HCT116 (cell line): Measurements from ENCODE around the gene GRIK3. TPM values are rescaled to one million over a fixed set of nuclear protein-coding genes. Genes with fewer than 3 reads are reported as not detected.

Source experiments
- ATAC-seq: fragments of 200-7000 bp; cut with Tn5 transposase; 2 replicates; pipeline ENCODE4 v1.9.1; 2020; ENCODE audit warnings: mild to moderate bottlenecking, moderate library complexity
- BruUV-seq: library from RNA; stranded (reverse); fragments of 400-500 nt; replicated peaks from 2 replicates; lab custom pipeline; 2021; lab: Mats Ljungman, UMichigan
- CTCF ChIA-PET: fragments of 300-600 bp; sonication (Branson Sonifier 250); formaldehyde crosslinking; loops from one replicate; lab custom pipeline; 2021; ENCODE audit warnings: antibody characterized with exemption; lab: Charles Lee
- POLR2A ChIA-PET: fragments of 300-600, 350-600 bp; sonication (Branson Sonifier 250); formaldehyde crosslinking; loops from one replicate; lab custom pipeline; 2021; ENCODE audit warnings: antibody characterized with exemption; lab: Charles Lee
- RAD21 ChIA-PET, 2 experiments: fragments of 300-600 bp; sonication (Branson Sonifier 250); formaldehyde crosslinking; loops; one replicate each; lab custom pipeline; 2023; ENCODE audit warnings: low total read pairs in 2 of 2; ENCODE audit not compliant: uncharacterized antibody in 2 of 2, unreplicated experiment in 2 of 2, low non-redundant PET in 1 of 2; lab: Charles Lee
- DNase-seq: peaks from one replicate; pipeline ENCODE4 v3.0.0-alpha.2; 2010; ENCODE audit warnings: low read depth, low spot score
- H2AFZ ChIP-seq: fragments of 200-600 bp; shearing (Covaris generic), sonication (generic); 2 replicates; pipeline ENCODE4 v1.6.1; 2017; ENCODE audit warnings: low read depth, mixed run types, mixed read lengths, antibody characterized with exemption, low read length; ENCODE audit not compliant: poor library complexity, severe bottlenecking
- H3K27ac ChIP-seq: 2 replicates; pipeline ENCODE4 v1.5.1; 2012; ENCODE audit warnings: low read depth, low read length
- H3K27me3 ChIP-seq: fragments of 200-600 bp; sonication (generic); 2 replicates; pipeline ENCODE4 v1.6.1; 2016; ENCODE audit warnings: mixed run types, low read length, mixed read lengths; ENCODE audit not compliant: insufficient read depth
- H3K36me3 ChIP-seq, 2 experiments: fragments of 200-500 bp in 1 of 2; fragments of 200-600 bp in 1 of 2; sonication (Bioruptor generic) in 1 of 2; sonication (generic) in 1 of 2; 2 replicates each; pipeline versions ENCODE4 v1.5.1 to v1.6.1; 2014 to 2016; ENCODE audit warnings: low read length in 2 of 2, inconsistent platforms in 1 of 2, mixed read lengths in 1 of 2, mixed run types in 1 of 2; ENCODE audit not compliant: insufficient read depth in 2 of 2, control insufficient read depth in 1 of 2
- H3K4me1 ChIP-seq, 2 experiments: fragments of 200-600 bp in 1 of 2; sonication (generic) in 1 of 2; 2 replicates each; pipeline versions ENCODE4 v1.5.1 to v1.6.1; 2012 to 2017; ENCODE audit warnings: low read length in 2 of 2, inconsistent platforms in 1 of 2, mild to moderate bottlenecking in 1 of 2, mixed read lengths in 1 of 2, mixed run types in 1 of 2, moderate library complexity in 1 of 2; ENCODE audit not compliant: insufficient read depth in 2 of 2, control insufficient read depth in 1 of 2
- H3K4me2 ChIP-seq: fragments of 200-600 bp; sonication (generic); 2 replicates; pipeline ENCODE4 v1.6.1; 2017; ENCODE audit warnings: mixed run types, low read length, mixed read lengths
- H3K4me3 ChIP-seq, 2 experiments: fragments of 200-600 bp in 1 of 2; sonication (generic) in 1 of 2; replicated peaks in 1 of 2; 2 replicates each; pipeline ENCODE4 v1.5.1; 2011 to 2016; ENCODE audit warnings: low read length in 2 of 2, control low read depth in 1 of 2, low read depth in 1 of 2, mild to moderate bottlenecking in 1 of 2, mixed read lengths in 1 of 2, mixed run types in 1 of 2
- H3K79me2 ChIP-seq: fragments of 200-600 bp; sonication (generic); 2 replicates; pipeline ENCODE4 v1.6.1; 2017; ENCODE audit warnings: mild to moderate bottlenecking, mixed run types, low read length, moderate library complexity, mixed read lengths; ENCODE audit not compliant: insufficient read depth
- H3K9ac ChIP-seq: fragments of 200-600 bp; sonication (generic); 2 replicates; pipeline ENCODE4 v1.6.1; 2016; ENCODE audit warnings: low read length, mixed read lengths
- H3K9me2 ChIP-seq: fragments of 200-600 bp; sonication (generic), shearing (Covaris generic); 2 replicates; pipeline ENCODE4 v1.6.1; 2017; ENCODE audit warnings: mixed run types, mild to moderate bottlenecking, moderate library complexity; ENCODE audit not compliant: insufficient read depth
- H3K9me3 ChIP-seq, 2 experiments: fragments of 200-500 bp in 1 of 2; fragments of 200-600 bp in 1 of 2; sonication (Bioruptor generic) in 1 of 2; sonication (generic) in 1 of 2; 2 replicates each; pipeline ENCODE4 v1.6.1; 2014 to 2017; ENCODE audit warnings: low read length in 2 of 2, mixed read lengths in 2 of 2, inconsistent platforms in 1 of 2, low read depth in 1 of 2, mild to moderate bottlenecking in 1 of 2, mixed run types in 1 of 2, moderate library complexity in 1 of 2; ENCODE audit not compliant: control insufficient read depth in 1 of 2, insufficient read depth in 1 of 2
- H4K20me1 ChIP-seq: fragments of 200-600 bp; sonication (generic), shearing (Covaris generic); 2 replicates; pipeline ENCODE4 v1.6.1; 2017; ENCODE audit warnings: mixed run types, mild to moderate bottlenecking, moderate library complexity; ENCODE audit not compliant: insufficient read depth
- SP1 ChIP-seq: IDR thresholded peaks from 2 replicates; pipeline ENCODE4 v1.6.1; 2012; ENCODE audit warnings: low read depth
- ZBTB33 ChIP-seq: IDR thresholded peaks from 2 replicates; pipeline ENCODE4 v1.6.1; 2011; ENCODE audit warnings: mild to moderate bottlenecking, low read length, moderate library complexity; ENCODE audit not compliant: insufficient replicate concordance; ENCODE audit errors: extremely low read depth
- intact Hi-C: fragments of 100-400 bp; cut with micrococcal nuclease; formaldehyde crosslinking; loops from 2 replicates; pipeline ENCODE4 v1.10.0; 2022
- total RNA-seq: library from RNA; stranded (reverse); gene quantifications from one replicate; pipeline ENCODE4 v1.2.1, GENCODE V29; 2021; ENCODE audit not compliant: unreplicated experiment
- TF ChIP-seq, protein P1 (sequence below), 3 experiments: fragments of 200-600 bp in 1 of 3; sonication (generic) in 1 of 3; IDR thresholded peaks in 2 of 3; conservative IDR thresholded peaks in 1 of 3; 2 replicates each; pipeline ENCODE4 v1.5.1; 2012 to 2017; ENCODE audit warnings: low read depth in 2 of 3, low read length in 2 of 3, antibody characterized with exemption in 1 of 3, borderline replicate concordance in 1 of 3, control low read depth in 1 of 3, mild to moderate bottlenecking in 1 of 3, mixed read lengths in 1 of 3, mixed run types in 1 of 3, moderate library complexity in 1 of 3; ENCODE audit not compliant: insufficient read depth in 1 of 3

GRIK3 gene
- total RNA-seq, 1 experiment from 2014 or later, result not detected

DNA sequence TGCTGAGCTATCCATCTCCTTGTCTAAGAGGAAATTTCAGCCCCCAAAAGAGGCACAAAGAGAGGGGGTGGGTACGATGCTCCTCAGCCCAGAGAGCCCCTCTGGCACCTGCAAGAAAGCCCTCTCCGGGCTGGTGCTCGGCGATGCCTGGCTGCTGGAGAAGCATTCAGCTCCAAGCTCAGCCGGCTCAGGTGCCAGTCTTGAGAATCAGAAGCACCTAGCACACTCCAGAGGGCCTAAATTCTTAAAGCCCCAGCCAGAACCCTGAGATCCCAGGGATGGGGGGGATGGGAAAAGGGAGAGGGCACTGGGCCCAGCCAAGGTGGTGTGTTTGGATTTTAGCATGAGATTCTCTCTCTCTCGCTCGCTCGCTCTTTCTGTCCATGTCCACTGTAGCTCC is 2.9 kb downstream of the GRIK3 start (continued):
- TF ChIP-seq ZBTB33, result no peak

- no peaks in the 10 kb centered on the region for H3K9me2 ChIP-seq
- ATAC-seq, result peak; percentile 58; the same call in 1 of the 2 replicates
- no peak for TF ChIP-seq SP1
- TF ChIP-seq, protein P1, sequence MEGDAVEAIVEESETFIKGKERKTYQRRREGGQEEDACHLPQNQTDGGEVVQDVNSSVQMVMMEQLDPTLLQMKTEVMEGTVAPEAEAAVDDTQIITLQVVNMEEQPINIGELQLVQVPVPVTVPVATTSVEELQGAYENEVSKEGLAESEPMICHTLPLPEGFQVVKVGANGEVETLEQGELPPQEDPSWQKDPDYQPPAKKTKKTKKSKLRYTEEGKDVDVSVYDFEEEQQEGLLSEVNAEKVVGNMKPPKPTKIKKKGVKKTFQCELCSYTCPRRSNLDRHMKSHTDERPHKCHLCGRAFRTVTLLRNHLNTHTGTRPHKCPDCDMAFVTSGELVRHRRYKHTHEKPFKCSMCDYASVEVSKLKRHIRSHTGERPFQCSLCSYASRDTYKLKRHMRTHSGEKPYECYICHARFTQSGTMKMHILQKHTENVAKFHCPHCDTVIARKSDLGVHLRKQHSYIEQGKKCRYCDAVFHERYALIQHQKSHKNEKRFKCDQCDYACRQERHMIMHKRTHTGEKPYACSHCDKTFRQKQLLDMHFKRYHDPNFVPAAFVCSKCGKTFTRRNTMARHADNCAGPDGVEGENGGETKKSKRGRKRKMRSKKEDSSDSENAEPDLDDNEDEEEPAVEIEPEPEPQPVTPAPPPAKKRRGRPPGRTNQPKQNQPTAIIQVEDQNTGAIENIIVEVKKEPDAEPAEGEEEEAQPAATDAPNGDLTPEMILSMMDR (IDR thresholded peaks at IDR 0.05 in 2 of 3, conservative IDR thresholded peaks at IDR 0.05 in 1 of 3; ENCODE audit: borderline replicate concordance in 1 of 3, insufficient read depth in 1 of 3, low read depth in 2 of 3, low read length in 2 of 3), result peak in 2 of 3 experiments; percentile 21 to 23; a peak in 1 of 6 replicates
- H3K9me3 ChIP-seq, result no peaks in the 10 kb centered on the region
- H2AFZ ChIP-seq, result no peak overlapping the region
- H3K4me2 ChIP-seq, result no peak overlapping the region
- H3K27ac ChIP-seq, result no peak overlapping the region
- H3K79me2 ChIP-seq, result no peaks in the 10 kb centered on the region
- intact Hi-C loops, result loop anchor here (5.0 to 10.0 kb wide), 2 partner anchors 327 to 406 kb away; no protein-coding TSS in a partner anchor
- no TSS peak for BruUV-seq
- ChIA-PET POLR2A (no interaction called here), CTCF (no interaction called here), RAD21 (no interaction called here)
- H3K36me3 ChIP-seq, result no peaks in the 10 kb centered on the region
- no peak overlapping the region for H3K9ac ChIP-seq
- H3K4me1 ChIP-seq, result no peaks in the 10 kb centered on the region
- H3K4me3 ChIP-seq, result no peak overlapping the region
- DNase-seq, result no peak
- peaks cover 52% of the 10 kb centered on the region for H3K27me3 ChIP-seq
- H4K20me1 ChIP-seq, result no peaks in the 10 kb centered on the region
Measured at GRCh38 chr1:37028981-37029617, 5.2 kb downstream of the GRIK3 start.
